Astrocyte (in vitro differentiated cells and primary cell): ENCODE data around the gene VASP. TPM values are rescaled to one million over a fixed set of nuclear protein-coding genes. Genes with fewer than 3 reads are reported as not detected.

Source experiments
- DNase-seq: peaks from one replicate; pipeline ENCODE4 v3.0.0-alpha.2; 2010; ENCODE audit warnings: low read depth
- FAIRE-seq: peaks from 2 replicates; lab custom pipeline; 2011; peaks lifted over from hg19 to GRCh38; lab: Jason Lieb, UNC
- H2AFZ ChIP-seq: 2 replicates; pipeline ENCODE4 v1.6.0; 2012; ENCODE audit warnings: low read depth, low read length, inconsistent platforms
- H3K27ac ChIP-seq: 2 replicates; pipeline ENCODE4 v1.5.1; 2011; ENCODE audit warnings: low read depth, low read length, inconsistent platforms
- H3K27me3 ChIP-seq: 2 replicates; pipeline ENCODE4 v1.6.0; 2011; ENCODE audit warnings: low read length, inconsistent platforms; ENCODE audit not compliant: insufficient read depth
- H3K36me3 ChIP-seq: 2 replicates; pipeline ENCODE4 v1.5.1; 2011; ENCODE audit warnings: low read length, inconsistent platforms; ENCODE audit not compliant: insufficient read depth
- H3K4me1 ChIP-seq: 2 replicates; pipeline ENCODE4 v1.5.1; 2011; ENCODE audit warnings: low read length, inconsistent platforms; ENCODE audit not compliant: insufficient read depth
- H3K4me2 ChIP-seq: 2 replicates; pipeline ENCODE4 v1.6.0; 2012; ENCODE audit warnings: low read length, inconsistent platforms
- H3K4me3 ChIP-seq: 2 replicates; pipeline ENCODE4 v1.5.1; 2011; ENCODE audit warnings: low read depth, mild to moderate bottlenecking, low read length, inconsistent platforms; ENCODE audit not compliant: insufficient read depth
- H3K79me2 ChIP-seq: 2 replicates; pipeline ENCODE4 v1.6.0; 2012; ENCODE audit warnings: mild to moderate bottlenecking, low read length, inconsistent platforms; ENCODE audit not compliant: insufficient read depth
- H3K9ac ChIP-seq: 2 replicates; pipeline ENCODE4 v1.6.0; 2012; ENCODE audit warnings: mild to moderate bottlenecking, low read length, inconsistent platforms
- H3K9me3 ChIP-seq: 2 replicates; pipeline ENCODE4 v1.5.1; 2012; ENCODE audit warnings: low read depth, mild to moderate bottlenecking, low read length, inconsistent platforms; ENCODE audit not compliant: insufficient read depth
- H4K20me1 ChIP-seq: 2 replicates; pipeline ENCODE4 v1.6.0; 2012; ENCODE audit warnings: low read length, inconsistent platforms; ENCODE audit not compliant: insufficient read depth
- H3K27ac Mint-ChIP-seq: one replicate; pipeline ENCODE4 v1.8.0; 2021; ENCODE audit warnings: mild to moderate bottlenecking, mixed read lengths; ENCODE audit not compliant: unreplicated experiment
- H3K27me3 Mint-ChIP-seq: one replicate; pipeline ENCODE4 v1.8.0; 2021; ENCODE audit warnings: low read depth, mixed read lengths; ENCODE audit not compliant: unreplicated experiment
- H3K36me3 Mint-ChIP-seq: one replicate; pipeline ENCODE4 v1.8.0; 2021; ENCODE audit warnings: low read depth, mixed read lengths; ENCODE audit not compliant: unreplicated experiment
- H3K4me1 Mint-ChIP-seq: one replicate; pipeline ENCODE4 v1.8.0; 2021; ENCODE audit warnings: low read depth, mixed read lengths; ENCODE audit not compliant: unreplicated experiment
- H3K4me3 Mint-ChIP-seq: one replicate; pipeline ENCODE4 v1.8.0; 2021; ENCODE audit warnings: mild to moderate bottlenecking, moderate library complexity, mixed read lengths; ENCODE audit not compliant: unreplicated experiment
- H3K9me3 Mint-ChIP-seq: one replicate; pipeline ENCODE4 v1.8.0; 2021; ENCODE audit warnings: mild to moderate bottlenecking, mixed read lengths; ENCODE audit not compliant: unreplicated experiment
- EZH2 ChIP-seq: IDR thresholded peaks from 2 replicates; pipeline ENCODE4 v1.6.1; 2012; ENCODE audit warnings: mild to moderate bottlenecking, low read length, inconsistent platforms; ENCODE audit not compliant: insufficient read depth
- total RNA-seq: library from RNA; stranded (reverse); gene quantifications from 2 replicates; pipeline ENCODE4 v1.2.1, GENCODE V29; 2021
- TF ChIP-seq, protein P1 (sequence below): IDR thresholded peaks from 2 replicates; pipeline ENCODE4 v1.5.1; 2011; ENCODE audit warnings: low read depth, mild to moderate bottlenecking, inconsistent platforms, low read length, moderate library complexity; ENCODE audit not compliant: insufficient read depth

VASP gene
- total RNA-seq, 1 donor from 2014 or later, result 222 TPM

DNA sequence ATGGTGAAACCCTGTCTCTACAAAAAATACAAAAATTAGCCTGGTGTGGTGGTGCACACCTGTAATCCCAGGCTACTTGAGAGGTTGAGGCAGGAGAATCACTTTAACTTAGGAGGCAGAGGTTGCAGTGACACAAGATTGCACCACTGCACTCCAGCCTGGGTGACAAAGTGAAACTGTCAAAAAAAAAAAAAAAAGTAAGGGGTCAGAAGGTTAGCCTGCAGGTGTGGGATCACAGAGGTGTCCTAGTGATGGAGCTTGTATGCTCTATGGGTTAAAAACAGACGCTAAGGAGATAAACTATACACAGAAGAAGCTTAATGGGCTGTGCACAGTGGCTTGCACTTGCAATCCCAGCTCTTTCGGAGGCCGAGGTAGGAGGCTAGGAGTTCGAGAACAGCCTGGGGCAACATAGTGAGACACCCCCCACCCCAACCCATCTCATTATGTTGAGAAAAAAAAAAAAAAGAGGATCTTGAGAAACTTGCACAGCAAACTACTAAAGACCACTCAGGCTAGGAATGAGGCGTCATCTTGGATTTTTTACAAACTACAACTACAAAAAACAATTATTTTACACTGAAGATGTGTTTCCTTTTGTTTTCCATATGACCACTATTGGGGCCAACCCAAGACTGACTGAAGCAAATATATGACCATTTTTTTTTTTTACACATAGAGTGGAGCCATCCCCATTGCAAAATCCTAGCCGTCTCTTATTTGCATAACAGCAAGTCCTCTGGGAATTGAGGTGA, 31.6 kb upstream of the VASP start:
- peaks cover 4% of the 10 kb centered on the region for H3K4me1 Mint-ChIP-seq

DNA sequence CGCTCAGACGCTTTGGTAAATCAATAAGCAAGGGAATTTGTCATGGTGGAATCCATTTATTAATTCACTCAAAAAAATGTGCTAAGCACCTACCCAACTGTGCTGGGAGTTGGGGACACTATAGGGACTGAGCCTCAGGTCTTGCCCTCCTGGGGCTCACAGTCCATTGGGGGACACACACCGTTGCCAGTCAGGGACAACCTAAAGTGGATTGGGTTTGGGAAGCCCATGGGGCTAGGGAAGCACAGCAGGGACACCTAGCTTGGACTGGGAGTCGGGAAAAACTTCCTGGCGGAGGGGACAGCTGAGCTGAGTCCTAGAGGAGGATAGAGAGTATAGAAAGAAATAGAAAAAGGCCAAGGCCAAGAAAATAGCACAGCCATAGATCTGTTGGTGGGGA, 31.0 kb upstream of the VASP start:
- DNase-seq (no peak), FAIRE-seq (no peak)
- no peaks in the 10 kb centered on the region for H3K27me3 ChIP-seq
- H3K9me3 Mint-ChIP-seq, result no peaks in the 10 kb centered on the region
- H3K4me1 ChIP-seq, result peaks cover 13% of the 10 kb centered on the region
- no peak overlapping the region for H2AFZ ChIP-seq
- H3K36me3 Mint-ChIP-seq, result peaks cover 3% of the 10 kb centered on the region
- H3K4me2 ChIP-seq, result no peak overlapping the region
- no peak overlapping the region for H3K4me3 ChIP-seq
- peaks cover 4% of the 10 kb centered on the region for H3K4me1 Mint-ChIP-seq
- no peak overlapping the region for H3K4me3 Mint-ChIP-seq
- H3K79me2 ChIP-seq, result no peaks in the 10 kb centered on the region
- TF ChIP-seq, protein P1, sequence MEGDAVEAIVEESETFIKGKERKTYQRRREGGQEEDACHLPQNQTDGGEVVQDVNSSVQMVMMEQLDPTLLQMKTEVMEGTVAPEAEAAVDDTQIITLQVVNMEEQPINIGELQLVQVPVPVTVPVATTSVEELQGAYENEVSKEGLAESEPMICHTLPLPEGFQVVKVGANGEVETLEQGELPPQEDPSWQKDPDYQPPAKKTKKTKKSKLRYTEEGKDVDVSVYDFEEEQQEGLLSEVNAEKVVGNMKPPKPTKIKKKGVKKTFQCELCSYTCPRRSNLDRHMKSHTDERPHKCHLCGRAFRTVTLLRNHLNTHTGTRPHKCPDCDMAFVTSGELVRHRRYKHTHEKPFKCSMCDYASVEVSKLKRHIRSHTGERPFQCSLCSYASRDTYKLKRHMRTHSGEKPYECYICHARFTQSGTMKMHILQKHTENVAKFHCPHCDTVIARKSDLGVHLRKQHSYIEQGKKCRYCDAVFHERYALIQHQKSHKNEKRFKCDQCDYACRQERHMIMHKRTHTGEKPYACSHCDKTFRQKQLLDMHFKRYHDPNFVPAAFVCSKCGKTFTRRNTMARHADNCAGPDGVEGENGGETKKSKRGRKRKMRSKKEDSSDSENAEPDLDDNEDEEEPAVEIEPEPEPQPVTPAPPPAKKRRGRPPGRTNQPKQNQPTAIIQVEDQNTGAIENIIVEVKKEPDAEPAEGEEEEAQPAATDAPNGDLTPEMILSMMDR, result no peak
- no peak for TF ChIP-seq EZH2
- H3K9ac ChIP-seq, result no peak overlapping the region
- H3K27ac Mint-ChIP-seq, result no peak overlapping the region
- H3K9me3 ChIP-seq, result no peaks in the 10 kb centered on the region
- H3K27me3 Mint-ChIP-seq, result peaks cover 3% of the 10 kb centered on the region
- no peaks in the 10 kb centered on the region for H3K36me3 ChIP-seq
- H3K27ac ChIP-seq, result no peak overlapping the region
- H4K20me1 ChIP-seq, result peaks cover 9% of the 10 kb centered on the region

More for the DNA sequence above, 31.6 kb upstream of the VASP start:
- Histone ChIP-seq H3K4me2 (no peak overlapping the region), H2AFZ (no peak overlapping the region), H3K4me3 (no peak overlapping the region), H4K20me1 (peaks cover 11% of the 10 kb centered on the region), H3K9ac (no peak overlapping the region), H3K79me2 (no peaks in the 10 kb centered on the region), H3K9me3 (no peaks in the 10 kb centered on the region), H3K27ac (no peak overlapping the region), H3K4me1 (peaks cover 14% of the 10 kb centered on the region), H3K27me3 (no peaks in the 10 kb centered on the region), H3K36me3 (no peaks in the 10 kb centered on the region)
- TF ChIP-seq, protein P1, result no peak
- TF ChIP-seq EZH2, result no peak
- Mint-ChIP-seq H3K27me3 (peaks cover 3% of the 10 kb centered on the region), H3K4me3 (no peak overlapping the region), H3K36me3 (peaks cover 3% of the 10 kb centered on the region), H3K9me3 (no peaks in the 10 kb centered on the region), H3K27ac (no peak overlapping the region)
- DNase-seq (no peak), FAIRE-seq (no peak)

DNA sequence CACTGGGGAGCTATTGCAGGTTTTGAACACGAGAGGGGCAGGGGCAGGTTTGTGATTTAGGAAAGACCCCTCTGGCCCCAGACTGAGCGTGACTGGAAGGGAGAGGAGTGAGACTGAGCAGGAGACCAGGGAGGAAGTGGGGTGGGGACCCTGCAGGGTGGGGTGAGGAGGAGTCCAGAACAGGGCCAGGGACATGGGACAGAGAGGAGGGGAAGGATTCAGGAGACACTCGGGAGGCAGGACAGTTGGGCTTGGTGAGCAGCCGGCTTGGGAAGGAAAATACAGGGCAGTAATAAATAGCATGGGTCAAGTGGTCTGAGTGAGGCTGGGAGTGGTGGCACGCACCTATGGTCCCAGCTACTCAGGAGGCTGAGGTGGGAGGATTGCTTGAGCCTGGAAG, 30.1 kb upstream of the VASP start:
- no peak overlapping the region for H3K27ac ChIP-seq
- peak overlapping the region; percentile 38 for H3K4me2 ChIP-seq
- peaks cover 11% of the 10 kb centered on the region for H3K4me1 ChIP-seq
- Mint-ChIP-seq H3K27me3 (peaks cover 3% of the 10 kb centered on the region), H3K4me1 (peaks cover 4% of the 10 kb centered on the region), H3K36me3 (peaks cover 3% of the 10 kb centered on the region), H3K9me3 (no peaks in the 10 kb centered on the region), H3K4me3 (peak overlapping the region; percentile 31), H3K27ac (no peak overlapping the region)
- TF ChIP-seq, protein P1, result no peak
- no peak for TF ChIP-seq EZH2
- no peak overlapping the region for H2AFZ ChIP-seq
- H4K20me1 ChIP-seq, result peaks cover under 1% of the 10 kb centered on the region
- H3K79me2 ChIP-seq, result no peaks in the 10 kb centered on the region
- H3K9ac ChIP-seq, result no peak overlapping the region
- no peaks in the 10 kb centered on the region for H3K36me3 ChIP-seq
- no peak for DNase-seq
- no peak for FAIRE-seq
- no peak overlapping the region for H3K4me3 ChIP-seq
- H3K9me3 ChIP-seq, result no peaks in the 10 kb centered on the region
- H3K27me3 ChIP-seq, result no peaks in the 10 kb centered on the region
